ENCODE measurements around the gene PREX1. TPM values are rescaled to one million over a fixed set of nuclear protein-coding genes. Genes with fewer than 3 reads are reported as not detected.
"Not testable (repeated sequence)": the region's sequence is repeated elsewhere in the genome, so short reads cannot be mapped to it uniquely, and the experiment has no call there.

PREX1 gene
- total RNA-seq, 1 donor from 2014 or later: 235 TPM

GRCh38 chr20:48829940-48830339 is 2.1 kb upstream of the PREX1 start:
- H3K36me3 Mint-ChIP-seq (ENCODE audit: unreplicated experiment): peaks cover 5% of the 10 kb centered on the region
- H3K27ac Mint-ChIP-seq (ENCODE audit: unreplicated experiment): no peak overlapping the region
- peaks cover 9% of the 10 kb centered on the region for H3K27me3 Mint-ChIP-seq (ENCODE audit: unreplicated experiment)
- peaks cover 17% of the 10 kb centered on the region for H3K9me3 Mint-ChIP-seq (ENCODE audit: unreplicated experiment)
- DNase-seq: no peak
- no peak overlapping the region for H3K4me3 Mint-ChIP-seq (ENCODE audit: unreplicated experiment)
- peaks cover 18% of the 10 kb centered on the region for H3K4me1 Mint-ChIP-seq (ENCODE audit: low read depth, unreplicated experiment)
- TF ChIP-seq CTCF (IDR thresholded peaks at IDR 0.05; ENCODE audit: partially characterized antibody, unreplicated experiment): no peak

- Mint-ChIP-seq H3K27ac (ENCODE audit: unreplicated experiment) (peak overlapping the region; percentile 82), H3K36me3 (ENCODE audit: unreplicated experiment) (peaks cover 5% of the 10 kb centered on the region), H3K27me3 (ENCODE audit: unreplicated experiment) (peaks cover 12% of the 10 kb centered on the region), H3K4me1 (ENCODE audit: low read depth, unreplicated experiment) (peaks cover 25% of the 10 kb centered on the region), H3K4me3 (ENCODE audit: unreplicated experiment) (peak overlapping the region; percentile 95), H3K9me3 (ENCODE audit: unreplicated experiment) (peaks cover 21% of the 10 kb centered on the region)
- DNase-seq: no peak
- no peak for TF ChIP-seq CTCF (IDR thresholded peaks at IDR 0.05; ENCODE audit: partially characterized antibody, unreplicated experiment)
Measured at GRCh38 chr20:48828734-48829460, 1.1 kb upstream of the PREX1 start.

- no peak for TF ChIP-seq CTCF (IDR thresholded peaks at IDR 0.05; ENCODE audit: partially characterized antibody, unreplicated experiment)
- DNase-seq: peak; percentile 48
- Mint-ChIP-seq H3K27ac (ENCODE audit: unreplicated experiment) (peak overlapping the region; percentile 91), H3K4me1 (ENCODE audit: low read depth, unreplicated experiment) (peaks cover 24% of the 10 kb centered on the region), H3K27me3 (ENCODE audit: unreplicated experiment) (peaks cover 12% of the 10 kb centered on the region), H3K9me3 (ENCODE audit: unreplicated experiment) (peaks cover 21% of the 10 kb centered on the region), H3K36me3 (ENCODE audit: unreplicated experiment) (peaks cover 5% of the 10 kb centered on the region), H3K4me3 (ENCODE audit: unreplicated experiment) (peak overlapping the region; percentile 95)
Measured at GRCh38 chr20:48826883-48827771, 672 bp downstream of the PREX1 start.

- H3K27me3 Mint-ChIP-seq (ENCODE audit: unreplicated experiment): peaks cover 12% of the 10 kb centered on the region
- peaks cover 24% of the 10 kb centered on the region for H3K4me1 Mint-ChIP-seq (ENCODE audit: low read depth, unreplicated experiment)
- H3K4me3 Mint-ChIP-seq (ENCODE audit: unreplicated experiment): peak overlapping the region; percentile 95
- peaks cover 21% of the 10 kb centered on the region for H3K9me3 Mint-ChIP-seq (ENCODE audit: unreplicated experiment)
- peak overlapping the region; percentile 91 for H3K27ac Mint-ChIP-seq (ENCODE audit: unreplicated experiment)
- H3K36me3 Mint-ChIP-seq (ENCODE audit: unreplicated experiment); DNase-seq: not testable (repeated sequence)
Measured at GRCh38 chr20:48826480-48826879, 1.3 kb downstream of the PREX1 start.

GRCh38 chr20:48826069-48826468 is 1.7 kb downstream of the PREX1 start:
- H3K36me3 Mint-ChIP-seq (ENCODE audit: unreplicated experiment): peaks cover 5% of the 10 kb centered on the region
- peaks cover 21% of the 10 kb centered on the region for H3K9me3 Mint-ChIP-seq (ENCODE audit: unreplicated experiment)
- peaks cover 12% of the 10 kb centered on the region for H3K27me3 Mint-ChIP-seq (ENCODE audit: unreplicated experiment)
- H3K4me1 Mint-ChIP-seq (ENCODE audit: low read depth, unreplicated experiment): peaks cover 21% of the 10 kb centered on the region
- H3K4me3 Mint-ChIP-seq (ENCODE audit: unreplicated experiment): peak overlapping the region; percentile 95
- peak overlapping the region; percentile 91 for H3K27ac Mint-ChIP-seq (ENCODE audit: unreplicated experiment)
- no peak for TF ChIP-seq CTCF (IDR thresholded peaks at IDR 0.05; ENCODE audit: partially characterized antibody, unreplicated experiment)
- no peak for DNase-seq
